Measurements from ENCODE around the gene MYL5. TPM values are rescaled to one million over a fixed set of nuclear protein-coding genes. Genes with fewer than 3 reads are reported as not detected.

The MYL5 gene
- total RNA-seq, 4 donors from 2014 or later, result 8.7 to 19.0 (median 9.4) TPM

DNA sequence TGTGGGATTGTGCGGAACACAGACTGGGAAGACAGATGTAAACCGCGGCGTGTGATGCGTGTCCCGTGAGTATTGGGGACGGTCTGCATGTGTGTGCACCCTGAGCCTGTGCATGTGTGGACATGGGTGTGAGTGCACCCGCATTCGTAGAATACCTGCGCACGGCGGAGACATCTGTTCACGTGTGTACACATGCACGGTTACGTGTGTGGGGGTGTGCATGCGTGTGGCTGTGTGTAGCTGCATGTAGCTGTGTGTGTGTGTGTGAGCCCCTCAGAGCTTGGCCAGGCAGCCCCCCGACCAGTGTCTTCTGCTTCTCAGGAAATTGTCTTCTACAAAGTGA is 19.9 kb upstream of the MYL5 start:
- TF ChIP-seq, protein P1, sequence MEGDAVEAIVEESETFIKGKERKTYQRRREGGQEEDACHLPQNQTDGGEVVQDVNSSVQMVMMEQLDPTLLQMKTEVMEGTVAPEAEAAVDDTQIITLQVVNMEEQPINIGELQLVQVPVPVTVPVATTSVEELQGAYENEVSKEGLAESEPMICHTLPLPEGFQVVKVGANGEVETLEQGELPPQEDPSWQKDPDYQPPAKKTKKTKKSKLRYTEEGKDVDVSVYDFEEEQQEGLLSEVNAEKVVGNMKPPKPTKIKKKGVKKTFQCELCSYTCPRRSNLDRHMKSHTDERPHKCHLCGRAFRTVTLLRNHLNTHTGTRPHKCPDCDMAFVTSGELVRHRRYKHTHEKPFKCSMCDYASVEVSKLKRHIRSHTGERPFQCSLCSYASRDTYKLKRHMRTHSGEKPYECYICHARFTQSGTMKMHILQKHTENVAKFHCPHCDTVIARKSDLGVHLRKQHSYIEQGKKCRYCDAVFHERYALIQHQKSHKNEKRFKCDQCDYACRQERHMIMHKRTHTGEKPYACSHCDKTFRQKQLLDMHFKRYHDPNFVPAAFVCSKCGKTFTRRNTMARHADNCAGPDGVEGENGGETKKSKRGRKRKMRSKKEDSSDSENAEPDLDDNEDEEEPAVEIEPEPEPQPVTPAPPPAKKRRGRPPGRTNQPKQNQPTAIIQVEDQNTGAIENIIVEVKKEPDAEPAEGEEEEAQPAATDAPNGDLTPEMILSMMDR (IDR thresholded peaks at IDR 0.05), result no peak
- ATAC-seq (ENCODE audit: low FRiP score) (no peak), DNase-seq (ENCODE audit: low spot score) (no peak)

GRCh38 chr4:654871-655463 is 19.4 kb upstream of the MYL5 start:
- ATAC-seq (ENCODE audit: low FRiP score), result no peak
- DNase-seq (ENCODE audit: low spot score), result no peak
- TF ChIP-seq, protein P1 (IDR thresholded peaks at IDR 0.05), result no peak

GRCh38 chr4:655464-656151 is 18.7 kb upstream of the MYL5 start:
- TF ChIP-seq, protein P1 (IDR thresholded peaks at IDR 0.05), result no peak
- no peak for DNase-seq (ENCODE audit: low spot score)

GRCh38 chr4:656436-657337 is 17.7 kb upstream of the MYL5 start:
- TF ChIP-seq, protein P1 (IDR thresholded peaks at IDR 0.05), result no peak
- ATAC-seq (ENCODE audit: low FRiP score) (no peak), DNase-seq (ENCODE audit: low spot score) (no peak)

More at GRCh38 chr4:655464-656151, 18.7 kb upstream of the MYL5 start:
- ATAC-seq (ENCODE audit: low FRiP score), result no peak

GRCh38 chr4:657338-657833 is 17.0 kb upstream of the MYL5 start:
- TF ChIP-seq, protein P1 (IDR thresholded peaks at IDR 0.05), result no peak
- no peak for ATAC-seq (ENCODE audit: low FRiP score)
- no peak for DNase-seq (ENCODE audit: low spot score)

- DNase-seq (ENCODE audit: low spot score), result no peak
- TF ChIP-seq, protein P1 (IDR thresholded peaks at IDR 0.05), result no peak
- no peak for ATAC-seq (ENCODE audit: low FRiP score)
Measured at GRCh38 chr4:657834-658667, 16.3 kb upstream of the MYL5 start.
